Stimulated activated naive CD4-positive, alpha-beta T cell treated with Interleukin-2 at 50 U/mL for 16 hours (primary cell): ENCODE measurements around the gene LENG9.

ENCODE experiments used
- DNase-seq: peaks from one replicate; lab custom pipeline; 2025; lab: John Stamatoyannopoulos, UW

The LENG9 gene

GRCh38 chr19:54439174-54439851, 24.3 kb downstream of the LENG9 start:
- no peak for DNase-seq

GRCh38 chr19:54436628-54437252, 26.8 kb downstream of the LENG9 start:
- DNase-seq: no peak

GRCh38 chr19:54436031-54436523, 27.5 kb downstream of the LENG9 start:
- DNase-seq: no peak

- no peak for DNase-seq
Observed at GRCh38 chr19:54435551-54436016, 28.0 kb downstream of the LENG9 start.

- DNase-seq: no peak
Observed at GRCh38 chr19:54434873-54435214, 28.7 kb downstream of the LENG9 start.

GRCh38 chr19:54434112-54434872, 29.3 kb downstream of the LENG9 start:
- DNase-seq: no peak

GRCh38 chr19:54433697-54434096, 29.9 kb downstream of the LENG9 start:
- no peak for DNase-seq

GRCh38 chr19:54432144-54432738, 31.3 kb downstream of the LENG9 start:
- DNase-seq: no peak

- DNase-seq: no peak
Observed at GRCh38 chr19:54431255-54431838, 32.2 kb downstream of the LENG9 start.

GRCh38 chr19:54430306-54431254, 33.0 kb downstream of the LENG9 start:
- DNase-seq: peak; percentile 13

GRCh38 chr19:54429545-54430227, 33.9 kb downstream of the LENG9 start:
- DNase-seq: no peak

GRCh38 chr19:54429176-54429495, 34.4 kb downstream of the LENG9 start:
- DNase-seq: no peak

GRCh38 chr19:54428323-54429175, 35.0 kb downstream of the LENG9 start:
- DNase-seq: no peak

- no peak for DNase-seq
Observed at GRCh38 chr19:54427586-54427985, 36.0 kb downstream of the LENG9 start.

- DNase-seq: no peak
Observed at GRCh38 chr19:54426291-54426931, 37.2 kb downstream of the LENG9 start.

GRCh38 chr19:54425382-54425723, 38.2 kb downstream of the LENG9 start:
- no peak for DNase-seq

GRCh38 chr19:54424660-54425381, 38.8 kb downstream of the LENG9 start:
- DNase-seq: no peak

GRCh38 chr19:54424201-54424600, 39.4 kb downstream of the LENG9 start:
- no peak for DNase-seq

- no peak for DNase-seq
Observed at GRCh38 chr19:54422136-54422535, 41.4 kb downstream of the LENG9 start.
